Measurements from ENCODE around the gene BRD8.

- TF ChIP-seq POLR2A (IDR thresholded peaks at IDR 0.05; ENCODE audit: low read depth, low read length) (no peak), SPI1 (IDR thresholded peaks at IDR 0.05; ENCODE audit: low read depth, low read length) (no peak), TAF1 (IDR thresholded peaks at IDR 0.05; ENCODE audit: low read depth, low read length) (no peak), POLR2AphosphoS5 (IDR thresholded peaks at IDR 0.05; ENCODE audit: low read depth, low read length) (no peak)
Measured at GRCh38 chr5:138210985-138211384, 32.6 kb upstream of the BRD8 start.

Measured in GM12891 (cell line).